Fibroblast of lung (primary cell): ENCODE measurements around the gene NUP37. TPM values are rescaled to one million over a fixed set of nuclear protein-coding genes. Genes with fewer than 3 reads are reported as not detected.

Experiments
- DNase-seq, 2 donors: peaks; one replicate each; pipeline versions ENCODE4 v3.0.0 to v3.0.0-alpha.2; 2010; ENCODE audit warnings: low read depth in 2 of 2
- H2AFZ ChIP-seq: 2 replicates; pipeline ENCODE4 v1.5.1; 2012; ENCODE audit warnings: low read length, control low read depth, inconsistent platforms
- H3K27ac ChIP-seq: 2 replicates; pipeline ENCODE4 v1.5.1; 2011; ENCODE audit warnings: low read length, control low read depth; ENCODE audit not compliant: insufficient read depth
- H3K27me3 ChIP-seq: 2 replicates; pipeline ENCODE4 v1.5.1; 2011; ENCODE audit warnings: mild to moderate bottlenecking, low read length; ENCODE audit not compliant: control insufficient read depth, insufficient read depth
- H3K36me3 ChIP-seq: 2 replicates; pipeline ENCODE4 v1.5.1; 2011; ENCODE audit warnings: low read length; ENCODE audit not compliant: control insufficient read depth, insufficient read depth
- H3K4me1 ChIP-seq: 2 replicates; pipeline ENCODE4 v1.5.1; 2011; ENCODE audit warnings: low read length; ENCODE audit not compliant: control insufficient read depth, insufficient read depth; ENCODE audit errors: extremely low read depth
- H3K4me2 ChIP-seq: 2 replicates; pipeline ENCODE4 v1.5.1; 2011; ENCODE audit warnings: low read length, control low read depth; ENCODE audit not compliant: insufficient read depth; ENCODE audit errors: extremely low read depth
- H3K4me3 ChIP-seq, 4 experiments: fragments of 200-600 bp in 1 of 4; sonication (generic) in 1 of 4; replicated peaks in 1 of 4; 2 replicates each; pipeline ENCODE4 v1.5.1; 2011 to 2016; ENCODE audit warnings: low read length in 4 of 4, low read depth in 3 of 4, mild to moderate bottlenecking in 3 of 4, control low read depth in 2 of 4, inconsistent platforms in 1 of 4, mixed read lengths in 1 of 4; ENCODE audit not compliant: insufficient read depth in 1 of 4; ENCODE audit errors: control extremely low read depth in 1 of 4
- H3K79me2 ChIP-seq: 2 replicates; pipeline ENCODE4 v1.5.1; 2012; ENCODE audit warnings: mild to moderate bottlenecking, low read length, inconsistent platforms; ENCODE audit not compliant: control insufficient read depth, insufficient read depth
- H3K9ac ChIP-seq: 2 replicates; pipeline ENCODE4 v1.5.1; 2011; ENCODE audit warnings: mild to moderate bottlenecking, low read length, control low read depth; ENCODE audit not compliant: insufficient read depth
- H3K9me3 ChIP-seq: 2 replicates; pipeline ENCODE4 v1.5.1; 2012; ENCODE audit warnings: low read depth, low read length; ENCODE audit not compliant: control insufficient read depth, insufficient read depth
- H4K20me1 ChIP-seq: 2 replicates; pipeline ENCODE4 v1.5.1; 2011; ENCODE audit warnings: low read length; ENCODE audit not compliant: control insufficient read depth, insufficient read depth; ENCODE audit errors: extremely low read depth
- CTCF ChIP-seq, 2 donors: IDR thresholded peaks in 1 of 2; conservative IDR thresholded peaks in 1 of 2; 1 replicate in 1 of 2; 2 replicates in 1 of 2; pipeline ENCODE4 v1.5.1; 2011 to 2012; ENCODE audit warnings: low read length in 2 of 2, control low read depth in 1 of 2, inconsistent platforms in 1 of 2, low read depth in 1 of 2, mild to moderate bottlenecking in 1 of 2
- EZH2 ChIP-seq: IDR thresholded peaks from 2 replicates; pipeline ENCODE4 v1.5.1; 2012; ENCODE audit warnings: low read length, control low read depth, mild to moderate bottlenecking; ENCODE audit errors: missing control alignments
- polyA plus RNA-seq, 2 donors: library from polyadenylated mRNA; depleted of rRNA in 1 of 2; stranded (reverse) in 1 of 2; unstranded in 1 of 2; fragments of >200 nt; gene quantifications; 2 replicates each; pipeline ENCODE4 v1.2.1, GENCODE V29; 2011 to 2012; ENCODE audit warnings: missing spikeins in 1 of 2
- total RNA-seq: library from RNA; depleted of rRNA; stranded (reverse); fragments of >200 nt; gene quantifications from 2 replicates; pipeline ENCODE4 v1.2.1, GENCODE V29; 2014

Gene NUP37
- total and polyA plus RNA-seq, 2 donors (not counting 1 experiment from before 2014, with no cell fraction given) = 38.3 to 61.9 TPM

- Histone ChIP-seq H3K27me3 (no peaks in the 10 kb centered on the region), H3K4me2 (peak overlapping the region; percentile 94), H3K36me3 (no peaks in the 10 kb centered on the region), H3K9ac (peak overlapping the region; percentile 80), H3K4me1 (no peaks in the 10 kb centered on the region), H3K9me3 (no peaks in the 10 kb centered on the region), H3K27ac (peak overlapping the region; percentile 76), H3K4me3 (peak overlapping the region; percentile 64 to 94 (median 84)), H4K20me1 (no peaks in the 10 kb centered on the region), H3K79me2 (peaks cover 29% of the 10 kb centered on the region), H2AFZ (peak overlapping the region; percentile 99)
- DNase-seq = no peak
- no peak for TF ChIP-seq EZH2
- TF ChIP-seq CTCF (conservative IDR thresholded peaks at IDR 0.05 in 1 of 2, IDR thresholded peaks at IDR 0.05 in 1 of 2; ENCODE audit: low read depth in 1 of 2, low read length in 2 of 2) = no peak
These were observed 605 bp upstream of the NUP37 start for GRCh38 chr12:102120564-102120873.

GRCh38 chr12:102118874-102119273 lies 1.0 kb downstream of the NUP37 start:
- no peak overlapping the region for H3K27ac ChIP-seq
- no peaks in the 10 kb centered on the region for H3K9me3 ChIP-seq
- H3K9ac ChIP-seq = no peak overlapping the region
- DNase-seq = peak; percentile 6 to 26
- TF ChIP-seq EZH2 (no peak), CTCF (conservative IDR thresholded peaks at IDR 0.05 in 1 of 2, IDR thresholded peaks at IDR 0.05 in 1 of 2; ENCODE audit: low read depth in 1 of 2, low read length in 2 of 2) (no peak)
- H3K27me3 ChIP-seq = no peaks in the 10 kb centered on the region
- no peak overlapping the region for H2AFZ ChIP-seq
- H3K79me2 ChIP-seq = peaks cover 29% of the 10 kb centered on the region
- no peaks in the 10 kb centered on the region for H3K4me1 ChIP-seq
- H3K4me2 ChIP-seq = peak overlapping the region; percentile 93
- peak overlapping the region; percentile 64 to 94 (median 84) for H3K4me3 ChIP-seq
- H3K36me3 ChIP-seq = no peaks in the 10 kb centered on the region
- no peaks in the 10 kb centered on the region for H4K20me1 ChIP-seq

- Histone ChIP-seq H3K36me3 (peaks cover 1% of the 10 kb centered on the region), H2AFZ (no peak overlapping the region), H3K79me2 (peaks cover 13% of the 10 kb centered on the region), H3K4me2 (no peak overlapping the region), H3K4me3 (no peak overlapping the region), H3K27ac (no peak overlapping the region), H3K27me3 (no peaks in the 10 kb centered on the region), H4K20me1 (no peaks in the 10 kb centered on the region), H3K9me3 (no peaks in the 10 kb centered on the region), H3K4me1 (no peaks in the 10 kb centered on the region), H3K9ac (no peak overlapping the region)
- DNase-seq = no peak
- TF ChIP-seq EZH2 (no peak), CTCF (conservative IDR thresholded peaks at IDR 0.05 in 1 of 2, IDR thresholded peaks at IDR 0.05 in 1 of 2; ENCODE audit: low read depth in 1 of 2, low read length in 2 of 2) (no peak)
These were observed 3.5 kb downstream of the NUP37 start for GRCh38 chr12:102116392-102116791.
